GM12873 (cell line): Measurements from ENCODE around the gene ACADVL.

Experiments used
- CTCF ChIP-seq: IDR thresholded peaks from 2 replicates; pipeline ENCODE4 v1.5.1; 2012; ENCODE audit warnings: low read depth, mild to moderate bottlenecking, moderate library complexity, low read length, control low read depth; ENCODE audit not compliant: insufficient read depth; ENCODE audit errors: missing control alignments

Gene ACADVL

DNA sequence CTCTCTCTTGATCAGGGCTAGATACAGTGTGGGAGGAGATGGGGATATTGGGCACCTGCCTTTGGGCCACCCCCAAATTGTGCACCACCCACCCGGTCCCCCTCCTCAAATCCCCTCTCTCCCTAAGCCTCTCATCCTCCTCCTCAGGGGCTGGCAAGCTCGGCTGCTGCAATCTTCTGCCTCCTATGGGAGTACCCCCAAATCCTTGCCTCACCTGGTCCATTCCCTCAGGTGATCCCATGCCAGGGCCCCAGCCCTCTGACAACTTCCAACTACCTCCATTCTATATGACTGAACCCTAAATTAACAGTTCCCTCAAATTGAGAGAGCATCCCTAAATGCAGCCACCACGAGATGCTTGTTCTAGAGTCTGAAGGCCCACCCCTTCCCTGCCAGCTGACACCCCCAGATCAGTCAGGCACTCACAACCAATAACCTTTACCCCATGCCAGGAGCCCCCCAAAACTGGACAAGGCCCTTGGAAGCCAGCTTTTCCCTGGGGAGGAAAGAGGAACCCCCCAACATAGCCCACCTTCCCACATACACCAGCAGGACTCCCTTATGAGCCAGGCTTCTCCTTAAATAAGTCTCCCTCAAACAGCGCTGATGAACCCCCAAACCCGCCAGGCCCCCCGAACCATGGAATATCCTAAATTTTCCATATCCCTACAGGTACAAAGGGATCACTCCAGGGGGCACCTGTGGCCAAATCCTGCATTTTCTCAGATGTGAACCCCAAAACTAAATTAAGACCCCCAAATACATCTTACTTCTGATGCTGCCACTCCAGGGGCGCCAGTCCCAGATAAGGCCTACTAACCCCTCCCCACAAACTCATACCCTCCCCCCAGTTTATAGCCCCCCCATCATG is 3.3 kb upstream of the ACADVL start:
- TF ChIP-seq CTCF = no peak

DNA sequence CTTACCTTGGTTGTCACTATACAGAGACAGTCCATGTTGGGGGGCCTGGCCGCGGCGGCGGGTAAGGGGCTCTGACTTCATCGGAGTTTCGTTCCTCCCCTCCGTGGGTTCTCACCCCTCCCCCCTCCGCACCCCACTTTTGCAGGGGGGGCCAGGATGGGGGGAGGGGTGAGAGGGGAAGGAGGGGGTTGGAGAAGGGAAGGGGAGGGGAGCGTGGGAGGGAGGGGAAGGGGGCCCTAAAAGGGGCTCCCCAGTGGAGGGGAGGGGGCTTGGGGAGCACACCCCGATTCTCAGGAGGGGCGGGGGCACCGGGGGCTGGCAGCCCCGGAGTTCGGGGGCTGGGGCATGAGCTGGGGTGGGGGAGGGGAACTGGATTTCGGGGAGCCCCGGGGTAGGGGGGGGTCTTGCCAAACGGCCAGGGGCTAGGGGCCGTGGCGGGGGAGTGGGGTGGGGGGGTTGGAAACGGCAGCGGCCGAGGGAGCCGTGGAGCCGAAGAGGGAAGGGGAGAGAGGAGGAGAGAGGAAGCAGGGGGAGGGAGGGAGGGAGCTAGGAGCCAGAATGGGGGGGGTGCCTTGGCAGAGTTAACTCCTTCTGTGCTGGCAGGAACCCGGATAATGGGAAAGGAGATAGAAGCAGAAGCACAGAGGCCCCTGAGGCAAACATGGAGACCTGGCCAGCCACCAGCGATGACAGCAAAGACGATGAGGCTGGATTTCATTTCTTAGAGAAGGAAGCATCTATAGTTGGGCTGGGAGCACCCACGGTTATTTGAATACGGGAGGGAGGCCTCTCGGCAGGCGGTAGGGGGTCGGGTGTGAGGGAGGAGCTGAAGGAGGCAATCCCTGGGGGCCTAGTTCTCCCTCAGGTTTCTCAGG is 2.4 kb upstream of the ACADVL start:
- no peak for TF ChIP-seq CTCF

DNA sequence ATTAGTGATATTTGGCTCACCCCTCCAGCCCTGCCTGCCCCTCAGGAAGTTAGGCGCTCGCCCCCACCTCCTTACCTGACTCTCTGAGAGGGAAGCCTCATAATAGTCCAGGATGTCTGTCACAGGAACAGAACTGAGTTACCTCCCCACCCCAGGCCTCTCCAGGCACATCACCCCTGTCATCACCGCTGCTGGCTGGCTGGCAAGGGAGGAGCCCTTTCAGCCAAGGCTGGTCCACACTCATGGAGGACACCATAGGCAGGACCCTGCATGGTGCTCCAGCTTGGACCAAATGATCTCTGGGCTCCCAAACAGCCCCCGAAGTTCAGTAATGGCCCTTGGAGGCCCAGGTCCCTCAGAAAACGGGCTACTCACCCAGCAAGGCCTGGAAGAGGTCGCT is 1.6 kb upstream of the ACADVL start:
- no peak for TF ChIP-seq CTCF

DNA sequence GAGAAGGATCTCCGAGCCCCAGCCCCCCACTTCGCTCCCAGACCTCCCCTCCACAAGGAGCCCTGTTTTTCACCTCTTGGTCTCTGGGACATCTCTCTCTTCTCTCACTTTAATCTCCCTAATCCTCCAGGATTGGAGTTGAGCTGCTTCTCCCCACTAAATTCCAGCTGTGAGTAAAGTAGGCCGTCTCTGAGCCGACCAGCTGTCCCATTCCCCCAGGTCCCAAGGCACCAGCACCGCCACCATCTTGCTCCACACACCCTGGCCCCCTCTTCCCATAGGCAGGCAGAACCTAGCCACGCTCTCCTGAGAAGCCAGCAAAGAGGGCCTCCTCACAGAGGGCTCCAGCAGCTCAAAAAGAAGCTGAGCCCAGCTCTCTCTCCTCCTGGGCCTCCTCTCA is 980 bp upstream of the ACADVL start:
- TF ChIP-seq CTCF = no peak

- no peak for TF ChIP-seq CTCF
Observed at GRCh38 chr17:7219229-7219811, 418 bp upstream of the ACADVL start.

GRCh38 chr17:7220593-7221277 is 997 bp downstream of the ACADVL start:
- TF ChIP-seq CTCF = peak; percentile 71
